ENCODE measurements around the gene TNPO2. TPM values are rescaled to one million over a fixed set of nuclear protein-coding genes. Genes with fewer than 3 reads are reported as not detected.

The TNPO2 gene
- total and polyA plus RNA-seq, 2 of the 13 experiments (the other 11 are each of a cell fraction or from before 2014, with no cell fraction given): 31.7 to 61.0 TPM

DNA sequence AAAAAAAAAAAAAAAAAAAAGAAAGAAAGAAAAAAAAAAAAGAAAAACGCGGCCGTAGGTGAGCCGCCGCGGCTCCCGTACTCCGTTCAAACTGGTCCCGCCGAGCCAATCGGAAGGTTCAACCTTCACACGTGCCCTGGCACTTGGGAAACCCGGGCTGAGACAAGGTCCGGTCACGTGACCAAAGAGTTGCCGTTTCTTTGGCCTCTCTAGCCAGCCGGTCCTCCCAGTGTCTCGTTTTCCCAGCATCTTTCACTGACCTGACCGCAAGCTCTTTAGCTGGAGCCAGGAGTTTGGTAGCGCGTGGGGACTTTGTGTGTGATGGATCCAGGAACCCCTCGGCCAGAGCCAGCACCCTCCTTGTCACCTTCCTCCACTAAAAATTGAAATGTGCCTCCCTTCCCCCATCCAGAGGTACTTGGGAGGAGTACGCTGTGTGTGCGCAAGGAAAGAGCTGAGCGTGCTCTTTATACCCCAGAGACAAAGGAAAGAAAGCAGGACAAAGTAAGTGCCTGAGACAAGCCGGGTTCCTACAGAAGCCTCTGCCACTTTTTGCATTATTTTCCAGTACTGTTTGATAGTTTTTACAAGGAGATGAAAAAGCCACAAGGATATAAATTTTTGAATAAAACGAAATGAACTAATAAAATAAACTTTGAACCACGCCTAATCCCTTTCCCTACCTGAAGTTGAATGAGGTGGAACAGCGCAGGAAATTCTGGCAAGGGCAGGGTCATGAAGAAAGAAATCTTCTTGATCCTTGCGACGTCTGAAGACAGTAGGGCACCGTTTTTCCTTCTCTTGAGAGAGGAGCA is 959 bp downstream of the TNPO2 start (continued):
- TF ChIP-seq, protein P1, sequence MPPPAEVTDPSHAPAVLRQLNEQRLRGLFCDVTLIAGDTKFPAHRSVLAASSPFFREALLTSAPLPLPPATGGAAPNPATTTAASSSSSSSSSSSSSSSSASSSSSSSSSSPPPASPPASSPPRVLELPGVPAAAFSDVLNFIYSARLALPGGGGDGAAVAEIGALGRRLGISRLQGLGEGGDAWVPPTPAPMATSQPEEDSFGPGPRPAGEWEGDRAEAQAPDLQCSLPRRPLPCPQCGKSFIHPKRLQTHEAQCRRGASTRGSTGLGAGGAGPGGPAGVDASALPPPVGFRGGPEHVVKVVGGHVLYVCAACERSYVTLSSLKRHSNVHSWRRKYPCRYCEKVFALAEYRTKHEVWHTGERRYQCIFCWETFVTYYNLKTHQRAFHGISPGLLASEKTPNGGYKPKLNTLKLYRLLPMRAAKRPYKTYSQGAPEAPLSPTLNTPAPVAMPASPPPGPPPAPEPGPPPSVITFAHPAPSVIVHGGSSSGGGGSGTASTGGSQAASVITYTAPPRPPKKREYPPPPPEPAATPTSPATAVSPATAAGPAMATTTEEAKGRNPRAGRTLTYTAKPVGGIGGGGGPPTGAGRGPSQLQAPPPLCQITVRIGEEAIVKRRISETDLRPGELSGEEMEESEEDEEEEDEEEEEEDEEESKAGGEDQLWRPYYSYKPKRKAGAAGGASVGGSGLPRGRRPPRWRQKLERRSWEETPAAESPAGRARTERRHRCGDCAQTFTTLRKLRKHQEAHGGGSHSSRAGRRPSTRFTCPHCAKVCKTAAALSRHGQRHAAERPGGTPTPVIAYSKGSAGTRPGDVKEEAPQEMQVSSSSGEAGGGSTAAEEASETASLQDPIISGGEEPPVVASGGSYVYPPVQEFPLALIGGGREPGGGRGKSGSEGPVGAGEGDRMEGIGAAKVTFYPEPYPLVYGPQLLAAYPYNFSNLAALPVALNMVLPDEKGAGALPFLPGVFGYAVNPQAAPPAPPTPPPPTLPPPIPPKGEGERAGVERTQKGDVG (CRISPR knock-in tag; IDR thresholded peaks at IDR 0.05; ENCODE audit: borderline replicate concordance): no peak
- TF ChIP-seq EP300 (IDR thresholded peaks at IDR 0.05; ENCODE audit: low read depth in 2 of 2, low read length in 2 of 2): no peak
- no peak for TF ChIP-seq EP300 (CRISPR knock-in tag; IDR thresholded peaks at IDR 0.05; ENCODE audit: borderline replicate concordance)
- no peak for TF ChIP-seq ZNF383 (CRISPR knock-in tag; IDR thresholded peaks at IDR 0.05; ENCODE audit: borderline replicate concordance)
- TF ChIP-seq, protein P2, sequence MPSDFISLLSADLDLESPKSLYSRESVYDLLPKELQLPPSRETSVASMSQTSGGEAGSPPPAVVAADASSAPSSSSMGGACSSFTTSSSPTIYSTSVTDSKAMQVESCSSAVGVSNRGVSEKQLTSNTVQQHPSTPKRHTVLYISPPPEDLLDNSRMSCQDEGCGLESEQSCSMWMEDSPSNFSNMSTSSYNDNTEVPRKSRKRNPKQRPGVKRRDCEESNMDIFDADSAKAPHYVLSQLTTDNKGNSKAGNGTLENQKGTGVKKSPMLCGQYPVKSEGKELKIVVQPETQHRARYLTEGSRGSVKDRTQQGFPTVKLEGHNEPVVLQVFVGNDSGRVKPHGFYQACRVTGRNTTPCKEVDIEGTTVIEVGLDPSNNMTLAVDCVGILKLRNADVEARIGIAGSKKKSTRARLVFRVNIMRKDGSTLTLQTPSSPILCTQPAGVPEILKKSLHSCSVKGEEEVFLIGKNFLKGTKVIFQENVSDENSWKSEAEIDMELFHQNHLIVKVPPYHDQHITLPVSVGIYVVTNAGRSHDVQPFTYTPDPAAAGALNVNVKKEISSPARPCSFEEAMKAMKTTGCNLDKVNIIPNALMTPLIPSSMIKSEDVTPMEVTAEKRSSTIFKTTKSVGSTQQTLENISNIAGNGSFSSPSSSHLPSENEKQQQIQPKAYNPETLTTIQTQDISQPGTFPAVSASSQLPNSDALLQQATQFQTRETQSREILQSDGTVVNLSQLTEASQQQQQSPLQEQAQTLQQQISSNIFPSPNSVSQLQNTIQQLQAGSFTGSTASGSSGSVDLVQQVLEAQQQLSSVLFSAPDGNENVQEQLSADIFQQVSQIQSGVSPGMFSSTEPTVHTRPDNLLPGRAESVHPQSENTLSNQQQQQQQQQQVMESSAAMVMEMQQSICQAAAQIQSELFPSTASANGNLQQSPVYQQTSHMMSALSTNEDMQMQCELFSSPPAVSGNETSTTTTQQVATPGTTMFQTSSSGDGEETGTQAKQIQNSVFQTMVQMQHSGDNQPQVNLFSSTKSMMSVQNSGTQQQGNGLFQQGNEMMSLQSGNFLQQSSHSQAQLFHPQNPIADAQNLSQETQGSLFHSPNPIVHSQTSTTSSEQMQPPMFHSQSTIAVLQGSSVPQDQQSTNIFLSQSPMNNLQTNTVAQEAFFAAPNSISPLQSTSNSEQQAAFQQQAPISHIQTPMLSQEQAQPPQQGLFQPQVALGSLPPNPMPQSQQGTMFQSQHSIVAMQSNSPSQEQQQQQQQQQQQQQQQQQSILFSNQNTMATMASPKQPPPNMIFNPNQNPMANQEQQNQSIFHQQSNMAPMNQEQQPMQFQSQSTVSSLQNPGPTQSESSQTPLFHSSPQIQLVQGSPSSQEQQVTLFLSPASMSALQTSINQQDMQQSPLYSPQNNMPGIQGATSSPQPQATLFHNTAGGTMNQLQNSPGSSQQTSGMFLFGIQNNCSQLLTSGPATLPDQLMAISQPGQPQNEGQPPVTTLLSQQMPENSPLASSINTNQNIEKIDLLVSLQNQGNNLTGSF (CRISPR knock-in tag; IDR thresholded peaks at IDR 0.05): no peak
- TF ChIP-seq PHF5A (CRISPR knock-in tag; IDR thresholded peaks at IDR 0.05; ENCODE audit: low read depth, unreplicated experiment): peak; percentile 82
- TF ChIP-seq AKAP8 (CRISPR knock-in tag; IDR thresholded peaks at IDR 0.05): no peak
- peak; percentile 23; the same call in 1 of the 2 replicates for TF ChIP-seq ZC3H13 (CRISPR knock-in tag; IDR thresholded peaks at IDR 0.05)
- peak; percentile 50; the same call in 1 of the 2 replicates for TF ChIP-seq KDM5A (IDR thresholded peaks at IDR 0.05; ENCODE audit: borderline replicate concordance, low read length)
- TF ChIP-seq, protein P3, sequence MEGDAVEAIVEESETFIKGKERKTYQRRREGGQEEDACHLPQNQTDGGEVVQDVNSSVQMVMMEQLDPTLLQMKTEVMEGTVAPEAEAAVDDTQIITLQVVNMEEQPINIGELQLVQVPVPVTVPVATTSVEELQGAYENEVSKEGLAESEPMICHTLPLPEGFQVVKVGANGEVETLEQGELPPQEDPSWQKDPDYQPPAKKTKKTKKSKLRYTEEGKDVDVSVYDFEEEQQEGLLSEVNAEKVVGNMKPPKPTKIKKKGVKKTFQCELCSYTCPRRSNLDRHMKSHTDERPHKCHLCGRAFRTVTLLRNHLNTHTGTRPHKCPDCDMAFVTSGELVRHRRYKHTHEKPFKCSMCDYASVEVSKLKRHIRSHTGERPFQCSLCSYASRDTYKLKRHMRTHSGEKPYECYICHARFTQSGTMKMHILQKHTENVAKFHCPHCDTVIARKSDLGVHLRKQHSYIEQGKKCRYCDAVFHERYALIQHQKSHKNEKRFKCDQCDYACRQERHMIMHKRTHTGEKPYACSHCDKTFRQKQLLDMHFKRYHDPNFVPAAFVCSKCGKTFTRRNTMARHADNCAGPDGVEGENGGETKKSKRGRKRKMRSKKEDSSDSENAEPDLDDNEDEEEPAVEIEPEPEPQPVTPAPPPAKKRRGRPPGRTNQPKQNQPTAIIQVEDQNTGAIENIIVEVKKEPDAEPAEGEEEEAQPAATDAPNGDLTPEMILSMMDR (CRISPR knock-in tag; IDR thresholded peaks at IDR 0.05): no peak; the same call in 1 of the 2 replicates
